KG1 (cell line): ENCODE data around the gene RAP1GDS1.
A peak's percentile ranks its signal among the peaks of the same experiment; 100 is the strongest.

Experiments used
- DNase-seq: peaks from one replicate; lab custom pipeline; 2025; lab: John Stamatoyannopoulos, UW

The RAP1GDS1 gene

GRCh38 chr4:98260579-98261404 lies at the start of gene RAP1GDS1:
TSS of gene RAP1GDS1 (plus strand) at chr4:98261384. CDS start at chr4:98261566, 182 bp downstream.
- peak; percentile 71 for DNase-seq

GRCh38 chr4:98222306-98222705 lies 38.9 kb upstream of the RAP1GDS1 start:
- no peak for DNase-seq

- DNase-seq, result no peak
These were observed 34.8 kb upstream of the RAP1GDS1 start for GRCh38 chr4:98226396-98226795.

- no peak for DNase-seq
These were observed 30.2 kb upstream of the RAP1GDS1 start for GRCh38 chr4:98230961-98231360.

GRCh38 chr4:98232202-98232601 lies 29.0 kb upstream of the RAP1GDS1 start:
- no peak for DNase-seq

GRCh38 chr4:98237204-98237603 lies 24.0 kb upstream of the RAP1GDS1 start:
- no peak for DNase-seq

GRCh38 chr4:98242063-98242462 lies 19.1 kb upstream of the RAP1GDS1 start:
- DNase-seq, result no peak

- no peak for DNase-seq
These were observed 18.6 kb upstream of the RAP1GDS1 start for GRCh38 chr4:98242538-98242937.

GRCh38 chr4:98245226-98245625 lies 16.0 kb upstream of the RAP1GDS1 start:
- DNase-seq, result no peak

- no peak for DNase-seq
These were observed 12.2 kb upstream of the RAP1GDS1 start for GRCh38 chr4:98248934-98249333.

GRCh38 chr4:98249831-98250230 lies 11.4 kb upstream of the RAP1GDS1 start:
- DNase-seq, result no peak

GRCh38 chr4:98253499-98253898 lies 7.7 kb upstream of the RAP1GDS1 start:
- DNase-seq, result no peak

GRCh38 chr4:98260047-98260578 lies 1.1 kb upstream of the RAP1GDS1 start:
- DNase-seq, result peak; percentile 71

- no peak for DNase-seq
These were observed 464 bp downstream of the RAP1GDS1 start for GRCh38 chr4:98261405-98262291.

GRCh38 chr4:98262431-98262830 lies 1.2 kb downstream of the RAP1GDS1 start:
- no peak for DNase-seq

GRCh38 chr4:98267498-98267897 lies 6.3 kb downstream of the RAP1GDS1 start:
- DNase-seq, result no peak

GRCh38 chr4:98275145-98275544 lies 14.0 kb downstream of the RAP1GDS1 start:
- DNase-seq, result no peak

GRCh38 chr4:98283219-98284189 lies 22.3 kb downstream of the RAP1GDS1 start:
- DNase-seq, result no peak

- no peak for DNase-seq
These were observed 23.5 kb downstream of the RAP1GDS1 start for GRCh38 chr4:98284640-98285046.

- no peak for DNase-seq
These were observed 24.5 kb downstream of the RAP1GDS1 start for GRCh38 chr4:98285676-98286075.

- no peak for DNase-seq
These were observed 26.1 kb downstream of the RAP1GDS1 start for GRCh38 chr4:98287328-98287727.
